Skeletal muscle satellite cell (primary cell): Measurements from ENCODE around the gene LRP1B.

Experiments
- H3K27me3 ChIP-seq: 2 replicates; pipeline ENCODE4 v1.7.0; 2013; ENCODE audit warnings: low read length; ENCODE audit not compliant: control insufficient read depth, insufficient read depth
- H3K36me3 ChIP-seq: 2 replicates; pipeline ENCODE4 v1.7.0; 2013; ENCODE audit warnings: mild to moderate bottlenecking, control low read depth, low read length; ENCODE audit not compliant: insufficient read depth
- H3K4me1 ChIP-seq: 2 replicates; pipeline ENCODE4 v1.7.0; 2013; ENCODE audit warnings: low read length; ENCODE audit not compliant: control insufficient read depth, insufficient read depth
- H3K4me2 ChIP-seq: 2 replicates; pipeline ENCODE4 v1.7.0; 2013; ENCODE audit warnings: mild to moderate bottlenecking, low read length
- H3K4me3 ChIP-seq: 2 replicates; pipeline ENCODE4 v1.7.0; 2013; ENCODE audit warnings: low read length
- H3K9ac ChIP-seq: 2 replicates; pipeline ENCODE4 v1.7.0; 2013; ENCODE audit warnings: mild to moderate bottlenecking, low read depth, low read length, moderate library complexity
- H3K9me3 ChIP-seq: replicated peaks from 2 replicates; pipeline ENCODE4 v1.7.0; 2013; ENCODE audit warnings: mild to moderate bottlenecking, control low read depth, low read length

Gene LRP1B

DNA sequence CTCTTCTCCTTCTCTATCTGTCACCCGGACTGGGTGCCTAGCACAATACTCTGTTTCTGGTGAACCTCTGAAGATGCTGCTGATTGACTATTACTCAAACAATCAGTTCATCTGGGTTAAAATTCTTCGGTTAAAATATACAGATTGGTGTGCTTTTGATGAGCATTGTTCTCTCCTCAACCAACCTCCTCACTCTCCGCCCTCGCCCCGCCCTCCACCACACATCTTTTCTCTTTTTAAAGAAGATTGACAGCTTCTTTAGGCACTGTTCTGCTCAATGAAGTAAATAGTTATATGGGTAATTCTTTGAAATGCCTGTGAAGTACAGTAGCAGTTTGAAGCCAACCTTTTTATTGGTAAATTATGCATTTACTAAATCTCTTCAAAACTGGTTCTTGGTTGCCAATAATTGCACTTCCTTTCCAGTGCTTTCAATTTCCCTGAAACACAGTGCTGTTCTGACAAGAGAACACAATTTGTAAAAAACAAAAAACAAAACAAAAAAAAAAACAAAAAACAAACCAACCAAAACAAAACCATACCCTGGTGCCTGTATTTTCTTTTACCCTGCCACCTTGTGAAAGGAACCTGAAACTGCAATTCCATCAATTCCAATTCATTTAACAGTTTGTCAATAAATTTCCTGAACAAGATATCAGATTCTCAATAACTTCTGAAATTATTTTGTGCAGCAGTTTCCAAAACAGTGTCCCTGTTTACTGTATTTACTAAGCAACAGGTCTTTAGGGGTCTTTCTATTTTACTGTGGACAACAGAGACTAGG is 188.6 kb downstream of the LRP1B start:
- Histone ChIP-seq H3K27me3 (no peaks in the 10 kb centered on the region), H3K36me3 (no peaks in the 10 kb centered on the region), H3K4me3 (no peak overlapping the region), H3K9me3 (no peaks in the 10 kb centered on the region), H3K4me2 (no peak overlapping the region), H3K9ac (no peak overlapping the region), H3K4me1 (no peaks in the 10 kb centered on the region)

DNA sequence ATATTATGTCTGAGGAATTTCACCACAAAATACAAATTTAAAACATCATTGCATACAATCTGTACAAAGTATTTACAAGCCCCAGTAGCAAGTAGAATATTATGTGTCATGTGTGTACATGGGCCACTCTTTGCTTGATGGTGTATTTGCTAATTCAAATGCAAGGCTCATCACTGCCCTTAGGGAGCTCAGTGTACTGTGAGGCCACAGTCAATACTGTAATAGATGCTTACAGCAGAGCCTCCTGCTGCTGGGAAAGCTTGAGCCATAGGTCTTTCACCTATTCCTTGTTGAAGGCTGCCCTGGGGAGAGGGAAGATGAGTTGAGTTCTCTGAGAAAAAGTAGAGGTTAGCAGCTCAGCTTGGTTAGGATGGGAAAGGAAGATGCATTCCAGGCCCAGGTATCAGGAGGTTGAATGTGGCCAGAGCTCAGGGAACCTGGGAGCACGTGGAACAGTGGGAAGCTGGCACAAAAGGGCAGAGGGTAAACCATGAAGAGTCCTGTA is 189.6 kb downstream of the LRP1B start:
- Histone ChIP-seq H3K9me3 (no peaks in the 10 kb centered on the region), H3K36me3 (no peaks in the 10 kb centered on the region), H3K9ac (no peak overlapping the region), H3K27me3 (no peaks in the 10 kb centered on the region), H3K4me1 (no peaks in the 10 kb centered on the region), H3K4me2 (no peak overlapping the region), H3K4me3 (no peak overlapping the region)

DNA sequence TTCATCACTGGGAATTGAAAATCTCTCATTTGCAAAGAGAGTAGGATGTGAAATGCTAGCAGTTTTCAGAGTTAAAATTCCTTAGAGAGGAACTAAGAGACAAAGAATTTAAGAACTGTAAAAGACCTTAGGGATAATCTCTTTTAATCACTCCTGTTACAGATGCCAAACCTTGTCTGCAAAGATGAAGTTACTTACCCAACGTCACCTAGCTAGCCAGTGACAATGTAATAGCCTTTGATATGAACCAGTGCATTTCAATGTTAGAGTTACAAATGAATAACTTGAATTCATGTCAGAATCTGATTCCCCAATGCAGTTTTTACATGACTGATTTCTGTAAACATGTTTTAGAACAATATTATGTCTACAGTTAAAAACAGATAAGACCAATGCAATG is 190.1 kb downstream of the LRP1B start:
- H3K4me1 ChIP-seq, result no peaks in the 10 kb centered on the region
- no peaks in the 10 kb centered on the region for H3K36me3 ChIP-seq
- H3K9me3 ChIP-seq, result no peaks in the 10 kb centered on the region
- no peak overlapping the region for H3K4me3 ChIP-seq
- no peaks in the 10 kb centered on the region for H3K27me3 ChIP-seq
- no peak overlapping the region for H3K9ac ChIP-seq
- no peak overlapping the region for H3K4me2 ChIP-seq

DNA sequence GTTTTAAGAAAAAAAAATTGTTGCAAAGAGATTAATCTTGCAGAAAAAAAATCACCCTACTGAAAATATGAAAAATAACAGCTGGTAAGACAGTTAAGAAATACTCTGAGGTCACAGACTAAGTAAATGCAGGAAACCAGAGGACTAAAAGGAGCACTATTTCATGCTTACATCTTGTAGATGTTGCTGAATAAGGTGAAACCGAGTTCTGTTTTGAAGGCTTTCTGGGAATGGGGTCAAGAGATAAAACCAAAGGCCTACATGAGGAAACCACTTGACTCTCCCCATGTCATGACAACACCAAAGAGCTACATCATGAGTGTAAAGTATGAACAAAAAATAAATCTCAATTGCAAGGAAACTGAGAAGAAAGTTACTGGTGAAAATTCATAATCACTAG is 197.6 kb downstream of the LRP1B start:
- Histone ChIP-seq H3K4me1 (no peaks in the 10 kb centered on the region), H3K4me3 (no peak overlapping the region), H3K27me3 (no peaks in the 10 kb centered on the region), H3K4me2 (no peak overlapping the region), H3K9ac (no peak overlapping the region), H3K9me3 (no peaks in the 10 kb centered on the region), H3K36me3 (no peaks in the 10 kb centered on the region)

DNA sequence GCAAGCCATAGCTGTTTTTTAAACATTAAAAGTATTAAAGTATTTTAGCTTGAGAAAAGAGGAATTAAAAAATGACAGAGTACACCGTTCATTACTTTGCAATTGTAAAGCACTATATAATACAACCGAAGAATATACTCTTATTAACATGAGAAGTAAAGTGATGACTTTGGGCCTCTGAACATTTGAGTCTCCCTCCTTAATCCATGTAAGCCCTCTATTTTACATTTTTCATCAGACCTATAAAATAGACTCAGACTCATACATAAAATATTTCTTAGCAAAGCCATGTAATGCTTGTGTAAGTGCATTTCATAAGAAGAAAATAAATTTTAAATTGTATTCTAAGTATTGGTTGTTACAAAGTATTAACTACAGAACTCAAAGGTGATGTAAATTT is 198.6 kb downstream of the LRP1B start:
- Histone ChIP-seq H3K4me1 (no peaks in the 10 kb centered on the region), H3K27me3 (no peaks in the 10 kb centered on the region), H3K36me3 (no peaks in the 10 kb centered on the region), H3K9me3 (no peaks in the 10 kb centered on the region), H3K9ac (no peak overlapping the region), H3K4me2 (no peak overlapping the region), H3K4me3 (no peak overlapping the region)

DNA sequence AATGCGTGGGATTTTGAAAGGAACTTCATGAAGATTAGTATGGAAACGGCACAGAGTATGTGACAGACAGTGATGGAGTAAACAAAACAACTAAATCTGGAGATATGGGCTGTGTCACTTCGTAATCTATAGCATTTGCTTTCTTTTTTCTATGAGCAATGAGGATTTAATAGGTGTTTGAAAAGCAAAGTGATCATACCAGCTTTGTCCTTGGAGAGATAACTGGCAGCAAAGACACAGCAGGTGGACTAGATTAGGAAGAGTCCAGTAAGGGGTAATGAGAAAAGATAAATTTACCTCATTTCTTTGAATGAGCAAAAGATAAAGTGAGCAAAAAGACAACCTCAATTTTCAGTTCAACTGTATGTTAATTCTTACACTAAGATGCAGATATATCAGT is 199.0 kb downstream of the LRP1B start:
- H3K4me2 ChIP-seq, result no peak overlapping the region
- no peak overlapping the region for H3K4me3 ChIP-seq
- no peaks in the 10 kb centered on the region for H3K9me3 ChIP-seq
- no peaks in the 10 kb centered on the region for H3K36me3 ChIP-seq
- H3K9ac ChIP-seq, result no peak overlapping the region
- H3K27me3 ChIP-seq, result no peaks in the 10 kb centered on the region
- H3K4me1 ChIP-seq, result no peaks in the 10 kb centered on the region

DNA sequence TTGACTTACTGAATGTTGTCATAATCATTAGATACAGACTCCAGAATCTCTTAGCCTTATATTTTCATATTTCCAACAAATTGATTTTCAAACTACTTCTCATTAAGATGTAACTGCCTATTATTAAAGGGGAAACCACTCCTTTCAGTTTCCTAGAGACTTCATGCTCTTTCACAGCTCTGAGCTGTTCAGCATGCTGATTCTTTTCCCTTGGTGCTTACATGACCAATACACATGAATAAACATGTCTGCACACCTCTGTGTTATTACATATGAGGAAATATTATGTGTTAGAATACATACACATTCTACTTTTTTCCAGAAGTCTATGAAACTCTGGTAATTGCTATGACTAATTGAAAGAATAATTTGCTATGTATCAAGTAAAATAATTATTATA is 200.0 kb downstream of the LRP1B start:
- Histone ChIP-seq H3K4me3 (no peak overlapping the region), H3K9me3 (no peaks in the 10 kb centered on the region), H3K4me2 (no peak overlapping the region), H3K4me1 (no peaks in the 10 kb centered on the region), H3K36me3 (no peaks in the 10 kb centered on the region), H3K9ac (no peak overlapping the region), H3K27me3 (no peaks in the 10 kb centered on the region)

DNA sequence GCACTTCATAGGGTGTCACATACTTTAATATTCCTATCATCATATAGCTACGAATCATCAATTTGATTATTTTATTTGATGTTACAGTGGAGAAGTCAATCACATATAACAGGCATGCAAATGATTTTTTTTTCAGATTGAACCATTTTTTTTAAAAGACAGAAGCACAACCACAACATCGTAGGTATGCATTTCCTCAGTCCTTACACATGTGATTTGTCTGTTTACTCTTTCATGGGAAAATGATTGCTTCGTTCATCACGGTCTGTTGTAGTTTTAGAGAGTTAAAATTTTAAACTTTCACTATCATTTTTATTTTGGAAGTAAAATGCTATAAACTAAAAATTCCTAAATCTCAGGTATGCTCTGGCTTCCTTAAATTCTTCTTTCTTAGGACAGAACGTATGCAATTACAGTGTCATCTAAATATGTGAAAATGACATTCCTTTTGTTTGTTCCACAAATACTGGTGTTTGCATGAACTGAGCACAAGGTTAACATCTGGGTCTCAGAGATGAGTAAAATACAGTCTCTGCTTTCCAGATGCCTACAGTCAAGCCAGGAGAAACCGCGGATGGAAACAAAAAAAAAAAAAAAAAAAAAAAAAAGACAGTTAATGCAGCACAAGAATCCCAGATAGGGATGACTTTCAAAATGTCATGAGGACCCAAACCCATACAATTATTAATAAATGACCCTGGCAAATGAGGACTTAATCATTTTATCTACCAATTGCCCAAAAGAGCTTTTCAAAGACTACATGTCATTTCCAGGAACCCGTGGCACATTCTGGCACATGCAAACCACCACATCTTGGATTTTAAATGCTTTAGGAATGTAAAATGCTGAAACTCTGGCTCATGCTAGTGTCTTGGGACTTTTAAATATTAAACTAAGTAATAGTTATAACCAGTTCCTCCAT is 201.2 kb downstream of the LRP1B start:
- Histone ChIP-seq H3K4me3 (no peak overlapping the region), H3K4me1 (no peaks in the 10 kb centered on the region), H3K9me3 (no peaks in the 10 kb centered on the region), H3K36me3 (no peaks in the 10 kb centered on the region), H3K9ac (no peak overlapping the region), H3K4me2 (no peak overlapping the region), H3K27me3 (no peaks in the 10 kb centered on the region)

DNA sequence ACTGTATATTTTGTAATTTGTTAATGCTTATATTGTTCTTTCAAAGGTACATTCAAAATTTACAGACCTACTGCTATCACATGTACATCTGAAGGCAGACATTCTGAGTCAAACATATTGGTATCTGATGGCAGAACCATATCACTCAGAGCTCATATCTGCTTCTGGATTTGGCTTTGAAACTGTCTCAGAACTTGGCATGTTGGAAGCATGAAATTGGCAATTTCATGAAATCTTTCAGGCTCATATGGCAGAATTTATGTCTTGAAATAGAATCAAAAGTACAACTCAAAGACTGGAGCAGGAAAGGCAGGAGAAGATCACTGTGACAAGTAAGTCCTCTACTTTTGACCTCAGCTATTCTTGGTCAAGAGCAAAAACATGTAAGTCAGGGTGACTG is 202.3 kb downstream of the LRP1B start:
- Histone ChIP-seq H3K9ac (no peak overlapping the region), H3K4me1 (peaks cover 4% of the 10 kb centered on the region), H3K36me3 (no peaks in the 10 kb centered on the region), H3K4me2 (no peak overlapping the region), H3K9me3 (no peaks in the 10 kb centered on the region), H3K27me3 (no peaks in the 10 kb centered on the region), H3K4me3 (no peak overlapping the region)

DNA sequence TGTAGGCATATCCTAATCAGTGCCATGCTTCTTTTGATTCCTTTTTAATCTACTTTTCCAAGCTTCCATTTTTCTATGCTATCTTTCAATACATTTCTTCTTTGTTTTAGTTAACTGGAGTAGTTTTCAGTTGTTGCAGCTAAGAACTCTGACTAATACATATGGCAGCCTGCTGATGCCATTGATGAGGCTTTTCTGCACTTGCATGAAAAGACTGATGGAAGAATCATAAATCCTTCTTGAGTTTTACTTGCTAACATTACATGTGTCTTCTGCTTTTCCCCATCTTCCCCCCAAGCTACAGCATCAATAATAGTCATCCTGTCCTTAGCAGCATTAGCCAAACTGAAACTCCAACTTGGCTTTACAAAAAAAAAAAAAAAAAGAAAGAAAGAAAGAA is 203.3 kb downstream of the LRP1B start:
- no peak overlapping the region for H3K9ac ChIP-seq
- peaks cover 6% of the 10 kb centered on the region for H3K4me1 ChIP-seq
- no peaks in the 10 kb centered on the region for H3K9me3 ChIP-seq
- H3K4me2 ChIP-seq, result no peak overlapping the region
- no peaks in the 10 kb centered on the region for H3K36me3 ChIP-seq
- no peaks in the 10 kb centered on the region for H3K27me3 ChIP-seq
- H3K4me3 ChIP-seq, result no peak overlapping the region

DNA sequence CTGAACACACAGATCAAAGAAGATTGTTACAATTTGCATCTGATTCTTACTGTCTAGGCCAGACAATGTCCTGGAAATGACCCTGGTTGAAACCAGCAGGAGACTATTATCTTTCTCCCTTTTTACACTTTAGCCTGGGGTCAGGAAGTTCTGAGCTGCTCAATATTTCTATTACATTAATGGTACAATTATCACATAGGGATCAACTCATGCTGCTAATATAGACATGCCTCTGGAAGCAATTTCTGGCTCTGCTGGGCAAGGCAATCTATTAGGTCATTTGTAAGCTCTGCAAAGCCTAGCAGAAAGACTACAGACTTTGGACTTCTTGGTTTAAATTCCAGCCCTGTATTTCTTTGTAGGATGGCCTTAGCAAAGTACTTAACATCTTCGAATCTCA is 205.3 kb downstream of the LRP1B start:
- Histone ChIP-seq H3K4me1 (peaks cover 6% of the 10 kb centered on the region), H3K36me3 (no peaks in the 10 kb centered on the region), H3K4me2 (no peak overlapping the region), H3K9me3 (no peaks in the 10 kb centered on the region), H3K4me3 (no peak overlapping the region), H3K9ac (no peak overlapping the region), H3K27me3 (no peaks in the 10 kb centered on the region)
